Neural progenitor cell (in vitro differentiated cells): ENCODE measurements around the gene PIP5K1B.

Experiments used
- EZH2 ChIP-seq: fragments of 200-600 bp; sonication (generic); IDR thresholded peaks from 2 replicates; pipeline ENCODE4 v1.6.1; 2017; ENCODE audit warnings: antibody characterized with exemption, mild to moderate bottlenecking, moderate library complexity
- TF ChIP-seq, protein P1 (sequence below): fragments of 200-600 bp; sonication (generic); IDR thresholded peaks from 2 replicates; pipeline ENCODE4 v1.5.1; 2017; ENCODE audit warnings: antibody characterized with exemption, mild to moderate bottlenecking

DNA sequence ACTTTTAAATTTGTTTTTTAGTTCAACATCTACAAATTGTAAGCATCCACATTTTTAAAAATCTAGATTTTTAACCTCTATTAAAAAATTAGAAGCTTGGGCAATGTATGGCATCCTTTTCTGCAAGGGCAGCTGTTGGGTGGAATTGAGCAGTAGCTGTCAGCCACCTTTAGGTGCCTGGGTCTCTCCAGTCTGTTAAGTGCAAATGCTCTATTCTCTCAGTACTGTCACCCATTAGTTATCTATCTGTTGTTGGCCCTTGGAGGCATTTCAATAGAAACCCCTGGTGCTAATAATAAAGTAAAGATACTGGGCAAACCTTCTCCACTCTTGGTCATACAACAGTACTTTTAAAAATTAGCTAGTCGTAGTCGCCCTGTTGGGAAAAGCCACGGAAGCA is 63.6 kb downstream of the PIP5K1B start:
- TF ChIP-seq, protein P1, sequence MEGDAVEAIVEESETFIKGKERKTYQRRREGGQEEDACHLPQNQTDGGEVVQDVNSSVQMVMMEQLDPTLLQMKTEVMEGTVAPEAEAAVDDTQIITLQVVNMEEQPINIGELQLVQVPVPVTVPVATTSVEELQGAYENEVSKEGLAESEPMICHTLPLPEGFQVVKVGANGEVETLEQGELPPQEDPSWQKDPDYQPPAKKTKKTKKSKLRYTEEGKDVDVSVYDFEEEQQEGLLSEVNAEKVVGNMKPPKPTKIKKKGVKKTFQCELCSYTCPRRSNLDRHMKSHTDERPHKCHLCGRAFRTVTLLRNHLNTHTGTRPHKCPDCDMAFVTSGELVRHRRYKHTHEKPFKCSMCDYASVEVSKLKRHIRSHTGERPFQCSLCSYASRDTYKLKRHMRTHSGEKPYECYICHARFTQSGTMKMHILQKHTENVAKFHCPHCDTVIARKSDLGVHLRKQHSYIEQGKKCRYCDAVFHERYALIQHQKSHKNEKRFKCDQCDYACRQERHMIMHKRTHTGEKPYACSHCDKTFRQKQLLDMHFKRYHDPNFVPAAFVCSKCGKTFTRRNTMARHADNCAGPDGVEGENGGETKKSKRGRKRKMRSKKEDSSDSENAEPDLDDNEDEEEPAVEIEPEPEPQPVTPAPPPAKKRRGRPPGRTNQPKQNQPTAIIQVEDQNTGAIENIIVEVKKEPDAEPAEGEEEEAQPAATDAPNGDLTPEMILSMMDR, result no peak
- TF ChIP-seq EZH2, result no peak
